A549 (cell line): ENCODE results near the gene MTCH2. TPM values are rescaled to one million over a fixed set of nuclear protein-coding genes. Genes with fewer than 3 reads are reported as not detected.

Source experiments
- ATAC-seq, 2 experiments: fragments of 200-7000 bp in 1 of 2; fragments of >200 bp in 1 of 2; cut with Nextera tagmentation in 1 of 2; cut with Tn5 transposase in 1 of 2; 3 replicates each; pipeline versions ENCODE4 v1.8.0 to v1.9.1; 2018 to 2020; ENCODE audit warnings: mild to moderate bottlenecking in 1 of 2, moderate library complexity in 1 of 2
- CTCF ChIA-PET: fragments of 300-600 bp; sonication (Branson Sonifier 250); formaldehyde crosslinking; extraction: SDS; loops from one replicate; lab custom pipeline; 2021; ENCODE audit warnings: antibody characterized with exemption, inconsistent platforms; lab: Yijun Ruan, JAX
- POLR2A ChIA-PET: fragments of 350-600 bp; formaldehyde crosslinking; extraction: SDS; loops from one replicate; lab custom pipeline; 2021; ENCODE audit warnings: antibody characterized with exemption, inconsistent platforms; lab: Yijun Ruan, JAX
- DNase-seq, 2 experiments: peaks; one replicate each; pipeline versions ENCODE4 v3.0.0 to v3.0.0-alpha.2; 2011 to 2016; ENCODE audit warnings: low read depth in 1 of 2, low spot score in 1 of 2
- FAIRE-seq: peaks from 2 replicates; lab custom pipeline; 2011; peaks lifted over from hg19 to GRCh38; lab: Jason Lieb, UNC
- H3K27ac ChIP-seq, 2 experiments: fragments of >200 bp; sonication (Bioruptor Twin); formaldehyde crosslinking; 3 replicates each; pipeline ENCODE4 v1.5.1; 2016 to 2017
- H3K4me1 ChIP-seq: fragments of >200 bp; sonication (Bioruptor Twin); formaldehyde crosslinking; 3 replicates; pipeline ENCODE4 v1.6.1; 2016
- H3K4me2 ChIP-seq: fragments of >200 bp; sonication (Bioruptor Twin); formaldehyde crosslinking; 3 replicates; pipeline ENCODE4 v1.6.1; 2016
- H3K4me3 ChIP-seq: fragments of >200 bp; sonication (Bioruptor Twin); formaldehyde crosslinking; 3 replicates; pipeline ENCODE4 v1.5.1; 2016
- H3K9me3 ChIP-seq: fragments of >200 bp; sonication (Bioruptor Twin); formaldehyde crosslinking; 3 replicates; pipeline ENCODE4 v1.6.1; 2016
- CBX2 ChIP-seq: fragments of 200-600 bp; sonication (generic); IDR thresholded peaks from 2 replicates; pipeline ENCODE4 v1.6.1; 2016; ENCODE audit warnings: low read depth, mild to moderate bottlenecking, borderline replicate concordance
- CBX8 ChIP-seq: fragments of 200-600 bp; sonication (generic); IDR thresholded peaks from 2 replicates; pipeline ENCODE4 v1.6.1; 2016
- CEBPB ChIP-seq, 2 experiments: fragments of >200 bp in 1 of 2; sonication (Bioruptor Twin) in 1 of 2; formaldehyde crosslinking in 1 of 2; IDR thresholded peaks; 2 replicates each; pipeline ENCODE4 v1.6.1; 2012 to 2016
- CHD4 ChIP-seq: fragments of 200-600 bp; sonication (generic); IDR thresholded peaks from 2 replicates; pipeline ENCODE4 v1.6.1; 2016; ENCODE audit warnings: antibody characterized with exemption, mild to moderate bottlenecking, borderline replicate concordance
- E2F6 ChIP-seq: IDR thresholded peaks from 2 replicates; pipeline ENCODE4 v1.6.1; 2012; ENCODE audit warnings: low read depth, borderline replicate concordance
- FOSB ChIP-seq: fragments of 250-450 bp; sonication (Bioruptor Pico); IDR thresholded peaks from 2 replicates; pipeline ENCODE4 v1.5.0; 2020; ENCODE audit warnings: mild to moderate bottlenecking, moderate library complexity
- HES2 ChIP-seq: fragments of >200 bp; sonication (Bioruptor Twin); formaldehyde crosslinking; IDR thresholded peaks from 2 replicates; pipeline ENCODE4 v1.6.1; 2016
- HEYL ChIP-seq: fragments of 250-450 bp; sonication (Bioruptor Pico); IDR thresholded peaks from 2 replicates; pipeline ENCODE4 v1.8.0; 2021; ENCODE audit warnings: mild to moderate bottlenecking, moderate library complexity
- HOXA7 ChIP-seq: fragments of 250-450 bp; sonication (Bioruptor Pico); IDR thresholded peaks from 2 replicates; pipeline ENCODE4 v1.5.0; 2020; ENCODE audit warnings: mild to moderate bottlenecking, moderate library complexity
- HOXB13 ChIP-seq: fragments of 250-450 bp; sonication (Bioruptor Pico); IDR thresholded peaks from 2 replicates; pipeline ENCODE4 v1.5.0; 2020; ENCODE audit warnings: low read depth, mild to moderate bottlenecking, moderate library complexity
- HOXB5 ChIP-seq: fragments of 250-450 bp; sonication (Bioruptor Pico); IDR thresholded peaks from 2 replicates; pipeline ENCODE4 v1.5.0; 2020; ENCODE audit warnings: mild to moderate bottlenecking, moderate library complexity
- JUNB ChIP-seq: fragments of >200 bp; sonication (Bioruptor Twin); formaldehyde crosslinking; IDR thresholded peaks from 2 replicates; pipeline ENCODE4 v1.6.1; 2016
- KDM1A ChIP-seq: fragments of 200-600 bp; sonication (generic); IDR thresholded peaks from 2 replicates; pipeline ENCODE4 v1.6.1; 2016; ENCODE audit warnings: low read depth, mild to moderate bottlenecking
- MAFK ChIP-seq: fragments of 450-650 bp; IDR thresholded peaks from 2 replicates; pipeline ENCODE4 v1.6.1; 2014; ENCODE audit not compliant: partially characterized antibody
- MAZ ChIP-seq: fragments of 150-350 bp; IDR thresholded peaks from 2 replicates; pipeline ENCODE4 v1.6.1; 2014; ENCODE audit warnings: antibody characterized with exemption, low read depth, low read length, borderline replicate concordance
- NPAS2 ChIP-seq: fragments of 250-450 bp; sonication (Bioruptor Pico); IDR thresholded peaks from 2 replicates; pipeline ENCODE4 v1.8.0; 2022; ENCODE audit warnings: mild to moderate bottlenecking, moderate library complexity, borderline replicate concordance
- NR3C1 ChIP-seq: fragments of >200 bp; sonication (Bioruptor Twin); formaldehyde crosslinking; IDR thresholded peaks from 3 replicates; pipeline ENCODE4 v1.6.1; 2017
- POLR2AphosphoS2 ChIP-seq: conservative IDR thresholded peaks from 2 replicates; pipeline ENCODE4 v1.6.1; 2012; ENCODE audit warnings: low read length, improper control_type of control experiment, inconsistent platforms
- TP53 ChIP-seq: fragments of 250-450 bp; sonication (Bioruptor Pico); IDR thresholded peaks from 2 replicates; pipeline ENCODE4 v1.5.0; 2021; ENCODE audit warnings: mild to moderate bottlenecking, moderate library complexity
- USF2 ChIP-seq: fragments of 450-650 bp; IDR thresholded peaks from 2 replicates; pipeline ENCODE4 v1.6.1; 2014; ENCODE audit warnings: antibody characterized with exemption
- ZFP36 ChIP-seq: fragments of 450-650 bp; IDR thresholded peaks from 2 replicates; pipeline ENCODE4 v1.6.1; 2014; ENCODE audit warnings: borderline replicate concordance; ENCODE audit not compliant: partially characterized antibody
- WGBS: methylation state at CpG from one replicate; pipeline ENCODE4 v1.1.6; 2017; ENCODE audit errors: missing lambda C conversion rate; 5-methylcytosine and 5-hydroxymethylcytosine counted together
- polyA plus RNA-seq, 4 experiments: library from polyadenylated mRNA; depleted of rRNA in 3 of 4; stranded (reverse); fragments of >200 nt; fragmentation: RNase III in 1 of 4; extraction: RNeasy Plus Mini Kit Qiagen cat#74134 plus additional on column Dnase treatment in 1 of 4; gene quantifications; 2 replicates in 3 of 4; 3 replicates in 1 of 4; pipeline ENCODE4 v1.2.3, GENCODE V29; 2011 to 2017
- TF ChIP-seq, protein P1 (sequence below): fragments of >200 bp; sonication (Bioruptor Twin); formaldehyde crosslinking; IDR thresholded peaks from 3 replicates; pipeline ENCODE4 v1.6.1; 2016
- TF ChIP-seq, protein P2 (sequence below): fragments of >200 bp; sonication (Bioruptor Twin); formaldehyde crosslinking; IDR thresholded peaks from 3 replicates; pipeline ENCODE4 v1.5.1; 2016

Gene MTCH2
- polyA plus RNA-seq, 2 of the 4 experiments (the other 2 are of a cell fraction) = 179 to 222 TPM

DNA sequence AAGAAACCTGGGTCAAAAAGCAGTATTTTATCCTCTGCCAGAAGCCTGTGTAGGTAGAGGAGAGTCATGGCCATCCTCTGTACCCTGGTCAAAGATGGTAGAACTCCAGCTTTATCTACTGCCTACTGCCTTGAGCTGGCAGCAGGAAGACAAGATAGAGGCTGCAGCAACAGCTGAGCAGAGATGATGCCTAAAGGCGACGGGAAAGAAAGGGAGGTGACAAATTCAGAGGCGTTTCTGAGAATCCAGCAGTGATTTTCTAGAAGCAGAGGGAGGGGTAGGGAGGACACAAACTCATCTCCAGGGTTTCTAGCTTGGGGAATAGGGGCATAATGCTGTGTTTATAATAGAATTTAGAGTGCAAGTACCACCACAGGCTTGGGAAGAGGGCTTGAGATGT, 32.7 kb downstream of the MTCH2 start:
- POLR2A ChIA-PET = interaction anchor here (0.9 kb wide), 1 partner anchor 11 kb away, joined by 3 read pairs; no protein-coding TSS in a partner anchor
- no peak for DNase-seq
- TF ChIP-seq KDM1A = no peak
- no peak for TF ChIP-seq MAZ
- TF ChIP-seq USF2 = no peak
- no peak for TF ChIP-seq TP53 (CRISPR knock-in tag)
- TF ChIP-seq HEYL (CRISPR knock-in tag) = no peak
- no peak for TF ChIP-seq HOXB5 (CRISPR knock-in tag)
- TF ChIP-seq CEBPB (IDR thresholded peaks at IDR 0.05) = no peak
- no peak for TF ChIP-seq POLR2AphosphoS2
- no peak for TF ChIP-seq HES2
- no peak for TF ChIP-seq NR3C1
- TF ChIP-seq NPAS2 (CRISPR knock-in tag) = no peak
- TF ChIP-seq HOXB13 (CRISPR knock-in tag) = no peak
- no peak for TF ChIP-seq CBX8
- TF ChIP-seq ZFP36 = no peak
- Histone ChIP-seq H3K4me2 (no peak overlapping the region), H3K4me1 (no peaks in the 10 kb centered on the region), H3K4me3 (no peak overlapping the region), H3K9me3 (no peaks in the 10 kb centered on the region), H3K27ac (no peak overlapping the region)
- 84% methylated on average over 3 of the region's 3 CpGs for WGBS
- FAIRE-seq = no peak
- CTCF ChIA-PET = interaction anchor here (0.6 to 1.7 kb wide), 3 partner anchors 11 to 30 kb away, joined by 3 to 6 read pairs (median 3); no protein-coding TSS in a partner anchor
- ATAC-seq = no peak; a peak in 1 of 6 replicates

DNA sequence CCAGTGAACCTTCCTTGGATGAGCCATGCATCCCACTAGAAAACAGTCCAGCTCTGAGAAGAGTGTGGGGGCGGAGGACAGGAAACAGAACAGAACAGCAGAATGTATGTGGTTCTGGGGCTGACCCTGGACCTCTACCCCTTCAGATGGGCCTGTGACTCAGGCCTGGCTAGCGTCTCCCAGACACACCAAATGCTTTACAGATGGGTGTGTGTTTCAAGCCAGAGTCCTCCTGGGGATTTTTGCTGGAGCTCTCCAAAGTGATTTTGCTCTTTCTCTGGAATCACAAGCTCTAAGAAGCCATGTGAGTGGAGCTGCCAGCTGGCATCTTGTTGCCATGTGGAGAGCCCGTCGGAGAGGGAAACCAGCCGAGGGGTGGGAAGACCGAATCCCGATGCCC, 35.0 kb downstream of the MTCH2 start:
- ATAC-seq (no peak), DNase-seq (no peak)
- H3K4me2 ChIP-seq = no peak overlapping the region
- WGBS = 94% methylated on average over 7 of the region's 7 CpGs
- POLR2A ChIA-PET = interaction anchor here (0.7 to 1.2 kb wide), 2 partner anchors 108 to 1148 kb away, joined by 3 read pairs; partner anchors contain the start of gene AGBL2
- TF ChIP-seq NR3C1 (no peak), JUNB (no peak), E2F6 (no peak), FOSB (CRISPR knock-in tag) (no peak), HES2 (no peak), CHD4 (no peak), MAFK (no peak), HOXA7 (CRISPR knock-in tag) (no peak), NPAS2 (CRISPR knock-in tag) (no peak), CBX2 (no peak)
- TF ChIP-seq, protein P1, sequence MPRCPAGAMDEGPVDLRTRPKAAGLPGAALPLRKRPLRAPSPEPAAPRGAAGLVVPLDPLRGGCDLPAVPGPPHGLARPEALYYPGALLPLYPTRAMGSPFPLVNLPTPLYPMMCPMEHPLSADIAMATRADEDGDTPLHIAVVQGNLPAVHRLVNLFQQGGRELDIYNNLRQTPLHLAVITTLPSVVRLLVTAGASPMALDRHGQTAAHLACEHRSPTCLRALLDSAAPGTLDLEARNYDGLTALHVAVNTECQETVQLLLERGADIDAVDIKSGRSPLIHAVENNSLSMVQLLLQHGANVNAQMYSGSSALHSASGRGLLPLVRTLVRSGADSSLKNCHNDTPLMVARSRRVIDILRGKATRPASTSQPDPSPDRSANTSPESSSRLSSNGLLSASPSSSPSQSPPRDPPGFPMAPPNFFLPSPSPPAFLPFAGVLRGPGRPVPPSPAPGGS = no peak
- TF ChIP-seq, protein P2, sequence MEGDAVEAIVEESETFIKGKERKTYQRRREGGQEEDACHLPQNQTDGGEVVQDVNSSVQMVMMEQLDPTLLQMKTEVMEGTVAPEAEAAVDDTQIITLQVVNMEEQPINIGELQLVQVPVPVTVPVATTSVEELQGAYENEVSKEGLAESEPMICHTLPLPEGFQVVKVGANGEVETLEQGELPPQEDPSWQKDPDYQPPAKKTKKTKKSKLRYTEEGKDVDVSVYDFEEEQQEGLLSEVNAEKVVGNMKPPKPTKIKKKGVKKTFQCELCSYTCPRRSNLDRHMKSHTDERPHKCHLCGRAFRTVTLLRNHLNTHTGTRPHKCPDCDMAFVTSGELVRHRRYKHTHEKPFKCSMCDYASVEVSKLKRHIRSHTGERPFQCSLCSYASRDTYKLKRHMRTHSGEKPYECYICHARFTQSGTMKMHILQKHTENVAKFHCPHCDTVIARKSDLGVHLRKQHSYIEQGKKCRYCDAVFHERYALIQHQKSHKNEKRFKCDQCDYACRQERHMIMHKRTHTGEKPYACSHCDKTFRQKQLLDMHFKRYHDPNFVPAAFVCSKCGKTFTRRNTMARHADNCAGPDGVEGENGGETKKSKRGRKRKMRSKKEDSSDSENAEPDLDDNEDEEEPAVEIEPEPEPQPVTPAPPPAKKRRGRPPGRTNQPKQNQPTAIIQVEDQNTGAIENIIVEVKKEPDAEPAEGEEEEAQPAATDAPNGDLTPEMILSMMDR = no peak
- TF ChIP-seq, all 56 proteins: peak for 0
- Histone ChIP-seq H3K4me3 (no peak overlapping the region), H3K9me3 (no peaks in the 10 kb centered on the region), H3K4me1 (no peaks in the 10 kb centered on the region), H3K27ac (no peak overlapping the region)
- FAIRE-seq = no peak
- CTCF ChIA-PET = interaction anchor here (1.2 to 3.1 kb wide), 3 partner anchors 10 to 246 kb away, joined by 3 to 12 read pairs (median 6); no protein-coding TSS in a partner anchor
